Hepatocyte (in vitro differentiated cells): ENCODE results near the gene DPYD. TPM values are rescaled to one million over a fixed set of nuclear protein-coding genes. Genes with fewer than 3 reads are reported as not detected.

Experiments used
- DNase-seq: peaks from one replicate; pipeline ENCODE4 v3.0.0-alpha.2; 2016; ENCODE audit warnings: low spot score
- H2AFZ ChIP-seq: fragments of 200-600 bp; sonication (generic); 2 replicates; pipeline ENCODE4 v1.6.0; 2016; ENCODE audit warnings: antibody characterized with exemption, mild to moderate bottlenecking
- H3K27ac ChIP-seq: fragments of 200-600 bp; sonication (generic); 2 replicates; pipeline ENCODE4 v1.5.1; 2016; ENCODE audit warnings: mild to moderate bottlenecking
- H3K27me3 ChIP-seq: fragments of 200-600 bp; sonication (generic); 2 replicates; pipeline ENCODE4 v1.6.1; 2016
- H3K36me3 ChIP-seq: fragments of 200-600 bp; sonication (generic); replicated peaks from 2 replicates; pipeline ENCODE4 v1.5.1; 2016; ENCODE audit warnings: low read depth; ENCODE audit not compliant: insufficient read depth
- H3K4me1 ChIP-seq: fragments of 200-600 bp; sonication (generic); 2 replicates; pipeline ENCODE4 v1.5.1; 2016; ENCODE audit warnings: mild to moderate bottlenecking, moderate library complexity; ENCODE audit not compliant: insufficient read depth
- H3K4me2 ChIP-seq: fragments of 200-600 bp; sonication (generic); 2 replicates; pipeline ENCODE4 v1.6.0; 2016
- H3K4me3 ChIP-seq: fragments of 200-600 bp; sonication (generic); 2 replicates; pipeline ENCODE4 v1.5.1; 2016; ENCODE audit warnings: mild to moderate bottlenecking
- H3K79me2 ChIP-seq: fragments of 200-600 bp; sonication (generic); 2 replicates; pipeline ENCODE4 v1.6.0; 2017; ENCODE audit warnings: mild to moderate bottlenecking
- H3K9me2 ChIP-seq: fragments of 200-600 bp; sonication (generic); replicated peaks from 2 replicates; pipeline ENCODE4 v1.6.0; 2017; ENCODE audit warnings: mild to moderate bottlenecking; ENCODE audit not compliant: insufficient read depth
- H3K9me3 ChIP-seq: fragments of 200-600 bp; sonication (generic); 2 replicates; pipeline ENCODE4 v1.5.1; 2016; ENCODE audit warnings: low read depth, mild to moderate bottlenecking
- H4K20me1 ChIP-seq: fragments of 200-600 bp; sonication (generic); 2 replicates; pipeline ENCODE4 v1.6.0; 2016; ENCODE audit warnings: mild to moderate bottlenecking; ENCODE audit not compliant: insufficient read depth, poor library complexity, severe bottlenecking
- EZH2 ChIP-seq: fragments of 200-600 bp; sonication (generic); IDR thresholded peaks from 2 replicates; pipeline ENCODE4 v1.6.1; 2016; ENCODE audit warnings: antibody characterized with exemption, mild to moderate bottlenecking, borderline replicate concordance
- EZH2phosphoT487 ChIP-seq: fragments of 200-600 bp; sonication (generic); IDR thresholded peaks from one replicate; pipeline ENCODE4 v1.6.1; 2018; ENCODE audit warnings: antibody characterized with exemption, mild to moderate bottlenecking, low read depth, moderate library complexity; ENCODE audit not compliant: unreplicated experiment, severe bottlenecking
- whole genome bisulfite sequencing: methylation state at CpG from one replicate; pipeline ENCODE4 v1.1.6; 2016; ENCODE audit warnings: low lambda C conversion rate; ENCODE audit errors: missing lambda C conversion rate; 5-methylcytosine and 5-hydroxymethylcytosine counted together
- polyA plus RNA-seq: library from polyadenylated mRNA; unstranded; fragments of >200 nt; fragmentation: Nextera tagmentation; extraction: Ambion mirVana; gene quantifications from 2 replicates; pipeline ENCODE4 v1.2.1, GENCODE V29; 2016
- total RNA-seq: library from RNA; depleted of rRNA; stranded (reverse); fragments of >200 nt; gene quantifications from 2 replicates; pipeline ENCODE4 v1.2.3, GENCODE V29; 2014
- TF ChIP-seq, protein P1 (sequence below): fragments of 200-600 bp; sonication (generic); IDR thresholded peaks from 2 replicates; pipeline ENCODE4 v1.5.1; 2016; ENCODE audit warnings: antibody characterized with exemption, mild to moderate bottlenecking; ENCODE audit not compliant: poor library complexity

DPYD gene
- total and polyA plus RNA-seq, 2 experiments from 2014 or later: 7.5 to 21.8 TPM

GRCh38 chr1:97423403-97423802, 497.4 kb downstream of the DPYD start:
- Histone ChIP-seq H3K9me2 (no peaks in the 10 kb centered on the region), H4K20me1 (no peaks in the 10 kb centered on the region), H3K9me3 (no peaks in the 10 kb centered on the region), H3K27ac (no peak overlapping the region), H2AFZ (no peak overlapping the region), H3K36me3 (no peaks in the 10 kb centered on the region), H3K4me2 (no peak overlapping the region), H3K4me3 (no peak overlapping the region), H3K79me2 (no peaks in the 10 kb centered on the region), H3K4me1 (no peaks in the 10 kb centered on the region), H3K27me3 (no peaks in the 10 kb centered on the region)
- WGBS: 64% methylated on average over 2 of the region's 2 CpGs
- TF ChIP-seq EZH2phosphoT487 (no peak), EZH2 (no peak)
- TF ChIP-seq, protein P1, sequence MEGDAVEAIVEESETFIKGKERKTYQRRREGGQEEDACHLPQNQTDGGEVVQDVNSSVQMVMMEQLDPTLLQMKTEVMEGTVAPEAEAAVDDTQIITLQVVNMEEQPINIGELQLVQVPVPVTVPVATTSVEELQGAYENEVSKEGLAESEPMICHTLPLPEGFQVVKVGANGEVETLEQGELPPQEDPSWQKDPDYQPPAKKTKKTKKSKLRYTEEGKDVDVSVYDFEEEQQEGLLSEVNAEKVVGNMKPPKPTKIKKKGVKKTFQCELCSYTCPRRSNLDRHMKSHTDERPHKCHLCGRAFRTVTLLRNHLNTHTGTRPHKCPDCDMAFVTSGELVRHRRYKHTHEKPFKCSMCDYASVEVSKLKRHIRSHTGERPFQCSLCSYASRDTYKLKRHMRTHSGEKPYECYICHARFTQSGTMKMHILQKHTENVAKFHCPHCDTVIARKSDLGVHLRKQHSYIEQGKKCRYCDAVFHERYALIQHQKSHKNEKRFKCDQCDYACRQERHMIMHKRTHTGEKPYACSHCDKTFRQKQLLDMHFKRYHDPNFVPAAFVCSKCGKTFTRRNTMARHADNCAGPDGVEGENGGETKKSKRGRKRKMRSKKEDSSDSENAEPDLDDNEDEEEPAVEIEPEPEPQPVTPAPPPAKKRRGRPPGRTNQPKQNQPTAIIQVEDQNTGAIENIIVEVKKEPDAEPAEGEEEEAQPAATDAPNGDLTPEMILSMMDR: no peak
- no peak for DNase-seq

GRCh38 chr1:97417661-97418060, 503.2 kb downstream of the DPYD start:
- Histone ChIP-seq H4K20me1 (no peaks in the 10 kb centered on the region), H2AFZ (no peak overlapping the region), H3K9me3 (no peaks in the 10 kb centered on the region), H3K4me3 (no peak overlapping the region), H3K4me1 (no peaks in the 10 kb centered on the region), H3K79me2 (no peaks in the 10 kb centered on the region), H3K4me2 (no peak overlapping the region), H3K27me3 (no peaks in the 10 kb centered on the region), H3K9me2 (no peaks in the 10 kb centered on the region), H3K36me3 (no peaks in the 10 kb centered on the region), H3K27ac (no peak overlapping the region)
- no peak for DNase-seq
- TF ChIP-seq EZH2phosphoT487 (no peak), EZH2 (no peak)
- TF ChIP-seq, protein P1: no peak

DNA sequence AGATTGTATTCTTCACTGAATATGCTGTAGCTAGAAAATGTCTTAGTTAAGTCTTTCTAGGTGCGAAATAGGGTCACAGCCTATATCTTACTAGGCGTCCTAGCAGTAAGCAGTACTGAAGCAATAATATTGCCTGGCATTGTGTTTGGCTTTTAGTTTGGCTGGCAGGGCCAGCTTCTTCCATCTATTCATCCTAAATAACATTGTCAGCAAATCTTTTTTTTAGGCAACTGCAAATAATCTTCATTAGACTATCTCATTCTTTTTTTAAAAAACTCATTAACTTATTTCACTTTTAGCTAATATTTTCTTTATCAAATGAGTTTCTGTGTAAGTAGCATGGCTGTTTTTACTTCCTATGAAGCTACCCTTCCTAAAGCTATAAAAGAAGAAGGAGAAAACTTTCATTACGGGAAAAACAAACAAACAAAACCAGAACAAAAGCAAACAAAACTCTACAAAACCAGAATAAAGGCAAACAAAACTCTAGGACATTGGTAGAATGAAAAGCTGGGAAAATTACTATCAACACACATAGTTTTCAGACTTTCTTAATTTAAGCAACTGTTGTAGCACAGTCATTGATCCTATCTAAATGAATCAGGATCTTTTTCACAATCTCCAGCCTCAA, 506.0 kb downstream of the DPYD start:
- Histone ChIP-seq H3K9me2 (no peaks in the 10 kb centered on the region), H3K27me3 (no peaks in the 10 kb centered on the region), H3K36me3 (no peaks in the 10 kb centered on the region), H3K4me2 (no peak overlapping the region), H4K20me1 (no peaks in the 10 kb centered on the region), H3K4me3 (no peak overlapping the region), H3K79me2 (no peaks in the 10 kb centered on the region), H3K9me3 (no peaks in the 10 kb centered on the region), H2AFZ (no peak overlapping the region), H3K4me1 (no peaks in the 10 kb centered on the region), H3K27ac (no peak overlapping the region)
- 87% methylated on average over 3 of the region's 3 CpGs for WGBS
- TF ChIP-seq EZH2 (no peak), EZH2phosphoT487 (no peak)
- TF ChIP-seq, protein P1: no peak
- DNase-seq: no peak

DNA sequence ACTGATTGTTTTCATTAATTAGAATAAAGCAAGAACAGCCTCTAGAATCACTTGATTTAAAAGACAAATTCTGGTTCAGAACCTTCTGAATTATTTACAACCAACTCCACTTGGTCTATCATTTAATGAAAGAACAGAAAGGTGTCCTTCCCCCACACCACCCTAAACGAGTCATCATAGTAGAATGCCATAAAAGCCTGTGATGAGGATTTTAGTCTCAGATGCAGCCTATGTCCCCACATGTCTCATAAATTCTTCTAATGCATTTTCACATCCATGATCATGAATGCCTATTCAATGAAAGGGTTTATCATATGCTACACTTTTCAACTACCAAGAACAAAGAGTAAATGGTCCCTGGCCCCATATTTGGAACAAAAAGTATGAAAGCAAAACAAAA, 508.1 kb downstream of the DPYD start:
- WGBS: 70% methylated on average over 1 of the region's 1 CpG
- H4K20me1 ChIP-seq: no peaks in the 10 kb centered on the region
- no peak overlapping the region for H3K4me2 ChIP-seq
- H3K4me3 ChIP-seq: no peak overlapping the region
- TF ChIP-seq EZH2 (no peak), EZH2phosphoT487 (no peak)
- TF ChIP-seq, protein P1: no peak
- H3K9me2 ChIP-seq: no peaks in the 10 kb centered on the region
- H3K36me3 ChIP-seq: no peaks in the 10 kb centered on the region
- DNase-seq: no peak
- H3K79me2 ChIP-seq: no peaks in the 10 kb centered on the region
- no peaks in the 10 kb centered on the region for H3K27me3 ChIP-seq
- no peaks in the 10 kb centered on the region for H3K4me1 ChIP-seq
- no peak overlapping the region for H2AFZ ChIP-seq
- no peak overlapping the region for H3K27ac ChIP-seq
- H3K9me3 ChIP-seq: no peaks in the 10 kb centered on the region
